GM15510 (cell line): ENCODE data around the gene TRPC5OS.

ENCODE experiments used
- POLR2A ChIP-seq: IDR thresholded peaks from 3 replicates; pipeline ENCODE4 v1.6.1; 2011; ENCODE audit warnings: borderline replicate concordance; ENCODE audit not compliant: insufficient read length; ENCODE audit errors: extremely low read depth

Gene TRPC5OS

DNA sequence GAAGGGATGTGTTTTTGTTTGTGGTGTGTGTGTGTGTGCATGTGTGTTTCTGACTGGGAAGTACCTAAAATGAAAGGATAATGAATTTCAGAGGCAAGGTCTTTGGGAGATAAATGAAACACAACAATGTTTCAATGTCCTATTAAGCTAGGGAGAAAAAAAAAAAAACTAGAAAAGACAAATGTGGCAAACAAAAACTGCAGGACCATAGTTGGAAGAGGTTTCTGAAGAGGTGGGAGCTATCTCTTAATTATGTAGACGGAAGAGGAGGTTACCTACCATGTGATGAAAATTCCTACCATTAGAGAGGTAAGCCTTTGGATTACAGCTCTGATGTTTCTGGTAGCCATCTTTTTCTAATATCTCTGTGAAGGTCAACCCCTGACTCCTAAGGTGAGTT, at the start of gene TRPC5OS:
Gene TRPC5OS, plus strand, starts transcription at position 301 of the 400 bp plus-strand sequence. CDS start 25,669 bp downstream, outside the sequence.
- no peak for TF ChIP-seq POLR2A

DNA sequence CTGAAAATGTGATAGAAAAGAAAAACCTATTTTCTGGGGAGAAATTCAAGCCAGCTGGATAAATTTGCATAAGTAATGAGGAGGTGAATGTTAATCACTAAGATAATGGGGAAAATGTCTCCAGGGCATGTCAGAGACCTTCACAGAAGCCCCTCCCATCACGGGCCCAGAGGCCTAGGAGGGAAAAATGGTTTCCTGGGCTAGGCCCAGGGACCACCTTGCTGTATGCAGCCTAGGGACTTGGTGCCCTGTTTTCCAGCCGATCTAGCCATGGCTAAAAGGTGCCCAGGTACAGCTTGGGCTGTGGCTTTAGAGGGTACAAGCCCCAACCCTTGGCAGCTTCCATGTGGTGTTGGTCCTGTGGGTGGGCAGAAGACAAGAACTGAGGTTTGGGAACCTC, 46.6 kb upstream of the TRPC5OS start:
- no peak for TF ChIP-seq POLR2A

DNA sequence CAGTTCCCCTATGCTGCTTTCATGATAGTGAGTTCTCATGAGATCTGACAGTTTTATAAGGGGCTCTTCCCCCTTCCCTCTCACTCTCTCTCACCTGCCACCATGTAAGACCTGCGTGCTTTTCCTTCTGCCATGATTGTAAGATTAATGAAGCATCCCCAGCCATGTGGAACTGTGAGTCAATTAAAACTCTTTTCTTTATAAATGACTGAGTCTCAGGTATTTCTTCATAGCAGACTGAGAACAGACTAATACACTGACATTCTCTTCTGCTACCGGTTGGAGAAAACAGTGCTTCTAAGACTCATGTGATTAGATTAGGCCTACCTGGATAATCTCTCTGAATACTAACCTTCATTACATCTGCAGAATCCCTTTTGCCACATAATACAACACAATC, 45.4 kb upstream of the TRPC5OS start:
- no peak for TF ChIP-seq POLR2A

DNA sequence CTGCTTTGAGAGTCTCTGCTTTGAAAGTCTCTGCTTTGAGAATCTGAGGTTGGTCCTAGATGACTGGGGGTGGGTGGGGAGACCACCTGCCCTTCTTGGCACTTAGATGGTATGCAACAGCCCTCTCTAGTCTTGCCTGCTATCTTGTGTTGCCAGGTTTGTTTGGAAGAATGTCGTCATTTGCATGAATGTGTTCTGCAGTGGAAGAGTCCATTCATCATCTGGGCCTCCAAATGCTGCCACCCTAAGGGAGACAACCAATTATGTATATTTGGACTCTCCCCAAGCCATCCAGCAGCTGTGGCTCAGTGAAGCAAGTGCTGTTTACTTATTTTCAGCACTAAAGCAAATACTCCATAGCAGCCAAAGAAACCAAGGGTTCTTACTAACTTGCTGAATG, 44.6 kb upstream of the TRPC5OS start:
- no peak for TF ChIP-seq POLR2A

DNA sequence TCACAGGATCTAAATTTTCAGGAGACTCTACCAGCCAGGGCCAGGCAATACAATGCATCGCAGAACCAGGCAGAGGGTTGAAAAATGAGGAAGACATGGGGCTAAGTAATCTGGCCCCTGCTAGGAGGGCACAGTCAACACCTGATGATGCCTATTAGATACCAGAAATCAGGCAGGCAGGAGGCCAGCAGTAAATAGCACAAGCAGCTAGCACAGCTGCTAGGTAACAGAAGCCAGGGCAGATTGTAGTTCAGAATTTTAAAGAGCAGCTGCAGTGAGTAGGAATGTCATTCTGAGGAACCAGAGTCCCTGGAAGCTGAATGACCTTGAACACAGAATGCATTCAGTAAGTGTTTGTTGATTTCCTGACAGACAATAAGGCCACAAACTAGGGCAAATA, 38.8 kb upstream of the TRPC5OS start:
- TF ChIP-seq POLR2A = no peak

DNA sequence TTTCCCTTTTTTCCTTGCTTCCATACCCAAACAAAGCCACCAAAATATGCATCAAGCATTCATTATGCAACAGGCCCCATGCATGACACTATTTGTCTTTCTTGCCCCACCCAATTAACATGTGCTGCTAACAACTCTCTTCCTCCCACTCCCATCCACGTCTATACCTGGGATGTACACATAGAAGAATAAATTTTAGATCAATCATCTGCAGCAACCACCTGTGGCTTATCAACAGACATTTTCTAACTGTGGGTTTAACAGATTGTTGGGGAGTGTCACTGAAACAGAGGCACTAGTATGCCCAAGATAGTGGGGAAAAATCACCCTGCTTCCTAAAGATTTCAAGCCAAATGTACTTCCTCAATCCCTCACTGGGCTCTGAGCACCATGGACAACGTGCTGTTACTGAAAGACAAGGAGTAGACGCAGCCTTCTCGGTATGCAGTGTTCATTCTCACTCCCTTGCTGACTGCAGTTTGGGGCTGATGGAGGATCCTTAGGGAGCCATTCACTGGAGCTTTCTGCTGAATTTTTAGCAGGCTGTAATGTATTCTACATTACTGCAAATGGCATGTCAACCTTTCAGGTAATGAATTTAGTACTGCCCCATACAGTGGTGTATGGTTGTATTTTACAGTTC, 28.4 kb upstream of the TRPC5OS start:
- no peak for TF ChIP-seq POLR2A

DNA sequence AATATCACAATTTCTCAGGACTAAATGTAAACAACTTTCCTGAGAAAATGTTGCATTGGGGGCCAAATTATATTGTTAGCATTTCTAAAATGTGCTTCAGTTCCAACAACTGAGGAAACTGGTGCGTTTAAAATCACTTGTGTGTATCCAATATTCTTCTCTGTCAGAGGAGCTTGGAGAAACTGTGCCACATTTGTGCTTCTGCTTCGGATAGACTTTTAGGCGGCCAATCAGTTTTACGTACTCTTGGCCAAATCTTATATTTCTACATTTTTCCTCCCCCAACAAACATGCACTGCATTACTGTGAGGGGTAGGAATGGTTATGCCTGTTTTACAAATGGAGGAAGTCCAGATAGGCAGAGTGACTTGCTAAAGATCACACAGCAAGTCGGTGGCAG, 27.4 kb upstream of the TRPC5OS start:
- no peak for TF ChIP-seq POLR2A

DNA sequence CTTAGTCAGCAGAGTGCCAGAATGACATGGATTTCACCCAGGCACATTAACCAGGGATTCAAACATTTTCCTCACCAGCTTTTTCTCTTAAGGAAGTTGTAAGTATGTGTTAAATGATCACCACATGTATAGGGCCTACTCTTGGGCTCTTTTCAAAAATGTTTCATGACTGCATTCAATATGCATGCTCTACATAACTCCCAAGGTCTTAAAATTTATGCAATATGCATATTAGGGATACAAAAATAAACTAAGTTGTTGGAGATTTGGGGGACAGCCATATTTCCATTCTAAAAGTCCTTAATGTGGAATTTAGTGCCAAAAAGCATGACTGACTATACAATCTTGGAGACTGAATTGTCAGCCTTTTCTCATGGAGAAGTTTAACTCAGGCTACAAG, 25.0 kb upstream of the TRPC5OS start:
- no peak for TF ChIP-seq POLR2A

DNA sequence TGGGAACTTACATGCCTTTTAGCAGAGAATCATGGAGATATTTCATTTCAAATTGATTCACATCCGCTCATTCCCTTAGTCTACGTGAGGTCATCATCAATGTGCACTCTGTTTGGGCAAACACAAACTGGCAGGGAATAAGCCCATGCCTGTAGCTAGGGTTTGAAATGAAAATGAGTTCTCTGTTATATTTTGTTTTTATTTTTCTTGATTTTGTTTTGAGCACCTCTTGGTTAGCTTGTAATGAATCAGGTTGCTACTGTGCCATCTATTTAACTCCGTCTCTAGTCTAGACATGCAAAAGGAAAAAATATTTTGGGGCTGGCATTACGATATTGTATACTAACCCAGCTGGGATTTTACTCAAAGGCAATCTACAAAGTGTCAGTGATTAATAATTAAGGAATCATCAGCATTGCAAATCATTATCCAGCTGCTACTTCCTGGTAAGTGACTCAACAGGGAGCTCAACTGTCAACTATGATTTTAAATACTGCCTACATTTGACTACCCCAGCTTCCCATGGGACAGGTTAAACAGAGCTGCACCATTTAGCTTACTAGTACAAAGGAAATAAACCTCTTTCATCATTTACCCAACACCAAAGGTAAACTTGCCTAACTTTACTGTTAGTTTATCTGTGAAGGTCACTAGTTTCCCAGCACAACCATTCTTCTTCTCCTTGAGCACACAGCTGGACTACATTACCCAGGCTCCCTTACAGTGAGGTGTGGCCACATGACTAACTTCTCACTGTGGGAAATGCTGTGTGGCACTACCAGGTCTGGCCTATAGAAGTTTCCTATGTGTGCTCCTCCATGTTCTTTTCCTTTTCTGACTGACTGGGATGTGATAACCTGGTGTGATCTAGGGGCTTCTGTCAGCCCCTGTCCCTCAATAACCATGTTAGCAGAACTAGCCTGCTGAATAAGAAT, 21.2 kb upstream of the TRPC5OS start:
- TF ChIP-seq POLR2A = no peak

DNA sequence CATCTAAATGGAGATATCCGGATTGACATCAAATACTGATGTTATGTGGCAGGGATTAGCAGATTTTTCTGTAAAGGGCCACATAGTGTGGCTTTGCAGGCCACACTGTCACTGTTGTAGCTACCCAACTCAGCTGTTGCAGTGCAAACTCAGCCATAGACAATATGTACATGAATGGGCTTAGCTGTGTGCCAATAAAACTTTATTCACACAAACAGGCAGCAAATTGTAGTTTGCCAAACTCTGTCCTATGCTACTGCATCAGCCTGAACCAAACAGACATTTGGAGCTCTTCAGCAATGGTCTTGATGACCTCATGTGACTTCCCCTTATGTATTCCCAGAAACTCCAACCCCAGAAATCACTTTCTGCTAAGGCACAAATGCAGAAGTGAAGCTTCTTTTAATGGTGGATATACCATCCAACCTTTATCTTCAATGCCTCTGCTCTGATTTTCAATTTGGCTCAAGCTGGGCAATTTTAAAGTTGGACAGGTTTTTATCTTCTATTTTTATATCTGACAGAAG, 18.4 kb upstream of the TRPC5OS start:
- TF ChIP-seq POLR2A = no peak

DNA sequence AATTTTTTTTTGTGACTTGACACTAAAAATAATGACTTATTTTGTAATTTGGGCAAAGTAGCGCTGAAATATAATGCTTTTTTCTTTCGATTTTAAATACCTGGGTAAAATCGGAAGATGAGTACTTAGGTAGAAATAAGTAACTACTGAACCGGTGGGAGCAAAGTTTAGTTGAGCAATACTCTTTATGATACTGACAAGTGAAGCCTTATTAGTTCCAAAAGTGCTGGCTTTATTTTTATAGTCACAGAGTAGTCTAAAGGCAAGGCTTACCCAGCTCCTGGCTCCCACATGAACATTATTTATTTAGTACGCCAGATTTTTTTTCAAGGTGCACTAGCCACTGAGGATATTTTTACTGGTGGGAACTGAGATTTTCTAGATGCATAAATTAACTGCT, 14.4 kb upstream of the TRPC5OS start:
- no peak for TF ChIP-seq POLR2A

DNA sequence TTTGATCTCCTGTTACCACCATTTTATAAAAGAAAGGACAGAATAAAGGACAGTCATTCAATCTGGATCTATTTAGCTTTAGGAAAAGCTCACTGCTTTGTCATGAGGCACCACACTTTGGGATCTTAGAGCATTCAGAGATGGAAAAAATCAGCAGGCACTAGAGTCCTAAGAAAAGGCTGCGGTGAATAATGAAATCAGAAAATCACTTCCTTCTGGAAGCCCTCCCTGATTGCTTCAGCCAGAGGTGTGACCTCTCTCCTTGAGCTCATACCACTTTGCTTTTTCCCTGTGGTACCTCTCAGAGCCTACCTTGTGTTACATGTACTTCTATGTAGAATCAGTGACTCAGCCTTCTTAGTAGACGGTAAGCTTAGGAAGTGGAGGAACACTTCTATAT, 8.7 kb upstream of the TRPC5OS start:
- no peak for TF ChIP-seq POLR2A

DNA sequence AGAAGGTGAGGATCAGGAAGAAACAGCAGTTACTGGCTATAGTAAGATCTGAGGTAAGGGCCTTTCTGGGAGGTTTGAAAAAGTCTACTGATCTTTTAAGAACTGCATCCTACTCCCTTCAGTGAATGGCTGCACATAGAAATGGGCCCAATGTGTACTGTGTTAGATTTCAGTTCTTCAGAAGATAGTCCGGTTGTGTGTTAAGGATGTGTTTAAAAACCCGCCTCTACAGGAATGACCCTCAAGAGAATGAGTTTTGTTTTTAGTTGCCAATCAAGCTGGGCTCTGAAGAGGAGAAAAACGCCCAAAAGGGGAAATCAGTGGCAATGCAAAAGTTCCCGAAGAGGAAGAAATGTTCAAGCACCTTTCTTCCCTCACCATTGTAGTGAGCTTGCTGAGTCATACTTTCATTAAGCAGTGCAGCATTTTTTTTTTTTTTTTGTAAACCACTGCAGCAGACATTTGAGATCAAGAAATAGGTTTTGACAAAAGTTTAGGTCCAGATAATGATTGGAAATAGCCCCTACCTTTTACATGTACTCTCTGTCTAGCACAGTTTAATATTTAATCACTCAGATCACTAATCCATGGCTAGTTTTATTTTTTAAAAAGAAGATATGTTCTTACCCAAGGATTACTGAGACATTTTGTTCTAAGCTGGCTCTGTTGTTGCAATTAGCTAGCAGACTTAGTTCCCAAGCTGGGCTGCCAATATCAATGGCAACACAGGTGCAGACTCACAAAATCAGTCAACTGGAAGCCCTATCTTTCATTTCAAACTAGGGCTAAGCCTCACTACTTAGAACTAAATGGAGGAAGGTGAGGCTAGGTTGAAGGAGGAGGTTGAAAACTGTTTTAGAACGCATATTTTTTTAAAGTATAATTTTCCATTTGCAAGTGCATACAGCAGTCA, 7.0 kb upstream of the TRPC5OS start:
- no peak for TF ChIP-seq POLR2A

DNA sequence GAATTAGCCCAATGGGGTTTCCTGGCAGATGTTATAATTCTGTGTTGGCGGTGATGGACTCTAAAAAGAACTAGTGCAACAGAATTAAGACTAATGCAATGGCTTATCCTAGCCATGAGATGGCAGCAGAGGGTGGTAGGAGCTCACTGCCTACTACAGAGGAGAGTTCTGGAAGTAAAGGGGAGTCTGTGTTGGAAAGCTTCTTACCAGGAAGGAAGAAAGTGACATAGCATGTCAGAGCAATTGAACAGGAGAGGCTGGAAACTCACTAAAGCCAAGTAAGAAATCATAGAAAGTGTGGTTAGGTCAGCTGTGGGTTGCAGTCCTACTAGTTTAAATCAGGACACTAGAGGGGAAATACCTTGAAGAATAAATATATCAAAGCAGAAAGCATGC, 6.3 kb upstream of the TRPC5OS start:
- TF ChIP-seq POLR2A = no peak

DNA sequence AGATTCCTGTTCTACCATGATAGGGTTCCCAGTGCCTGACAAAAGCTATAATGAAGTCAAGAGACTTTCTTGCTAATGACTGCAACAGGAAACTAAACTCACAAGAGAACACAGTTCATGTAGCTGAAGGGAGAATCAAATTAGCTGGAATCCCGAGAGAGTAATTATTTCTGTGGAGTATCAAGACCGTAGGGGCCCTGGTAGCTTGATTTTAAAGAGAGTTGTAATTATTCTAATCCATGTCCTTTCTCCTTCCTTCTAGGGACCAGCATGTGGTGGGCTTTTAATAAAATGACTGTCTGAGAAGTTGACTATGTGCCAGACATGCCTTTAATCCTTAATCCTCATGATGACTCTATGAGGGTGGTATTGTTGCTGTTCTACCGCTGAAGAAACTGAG, 1.7 kb upstream of the TRPC5OS start:
- no peak for TF ChIP-seq POLR2A
